Middle frontal gyrus (tissue), 1 donor: ENCODE data around the gene SH3BP1.
"Not testable (repeated sequence)": the region's sequence is repeated elsewhere in the genome, so short reads cannot be mapped to it uniquely, and the experiment has no call there.

Experiments
- DNase-seq: peaks from one replicate; pipeline ENCODE4 v3.0.0-alpha.2; 2015; ENCODE audit warnings: low spot score; ENCODE audit errors: extremely low spot score

The SH3BP1 gene

DNA sequence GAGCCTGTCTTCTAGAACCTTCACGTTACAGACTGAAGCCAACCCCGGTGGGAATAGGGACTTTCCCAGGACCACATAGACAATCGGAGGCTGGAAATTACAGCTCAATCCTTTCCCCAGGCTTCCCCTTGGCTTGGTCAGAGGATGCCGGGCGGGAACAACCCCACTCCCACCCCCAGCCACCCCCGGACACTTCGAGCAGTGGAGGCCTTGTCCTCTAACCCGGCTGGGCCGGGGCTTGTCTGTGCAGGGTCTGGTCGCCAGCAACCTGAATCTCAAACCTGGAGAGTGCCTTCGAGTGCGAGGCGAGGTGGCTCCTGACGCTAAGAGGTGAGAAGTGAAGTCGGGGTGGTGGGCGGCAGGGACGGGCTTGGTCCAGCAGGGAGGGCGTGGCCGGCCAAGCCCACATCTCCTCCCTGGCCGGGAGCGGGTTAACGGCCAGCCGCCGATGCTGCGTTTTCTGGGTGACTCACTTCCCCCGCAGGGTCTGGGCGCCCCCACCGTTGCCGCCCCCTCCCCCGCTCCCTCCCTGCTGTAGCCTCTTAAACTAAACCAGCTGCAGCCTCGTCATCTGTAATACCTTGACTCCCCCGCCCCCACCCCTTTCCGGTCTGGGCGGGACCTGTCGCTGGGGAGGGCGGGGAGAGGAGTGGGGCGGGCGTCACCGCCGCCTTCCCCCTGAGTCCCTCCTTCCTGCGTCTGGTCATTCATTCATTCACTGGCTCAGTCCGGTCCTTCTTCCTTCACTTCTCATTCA lies 37.4 kb downstream of the SH3BP1 start:
- no peak for DNase-seq

DNA sequence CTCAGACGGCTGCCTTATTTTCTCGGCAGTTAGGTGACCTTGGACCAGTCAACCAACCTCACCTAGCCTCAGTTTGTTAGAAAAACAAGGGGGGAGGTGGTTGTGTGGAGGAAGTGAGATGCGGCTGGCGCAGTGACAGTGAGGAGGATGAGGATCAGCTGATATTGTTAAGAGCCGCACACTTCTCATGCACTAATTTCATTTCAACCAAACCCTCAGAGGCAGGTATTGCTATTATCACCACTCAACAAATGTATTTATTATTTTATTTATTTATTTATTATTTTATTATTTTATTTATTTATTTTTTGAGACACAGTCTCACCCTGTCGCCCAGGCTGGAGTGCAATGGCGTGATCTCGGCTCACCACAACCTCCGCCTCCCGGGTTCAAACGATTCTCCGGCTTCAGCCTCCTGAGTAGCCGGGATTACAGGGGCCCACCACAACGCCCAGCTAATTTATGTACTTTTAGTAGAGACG lies 38.1 kb downstream of the SH3BP1 start:
- no peak for DNase-seq

DNA sequence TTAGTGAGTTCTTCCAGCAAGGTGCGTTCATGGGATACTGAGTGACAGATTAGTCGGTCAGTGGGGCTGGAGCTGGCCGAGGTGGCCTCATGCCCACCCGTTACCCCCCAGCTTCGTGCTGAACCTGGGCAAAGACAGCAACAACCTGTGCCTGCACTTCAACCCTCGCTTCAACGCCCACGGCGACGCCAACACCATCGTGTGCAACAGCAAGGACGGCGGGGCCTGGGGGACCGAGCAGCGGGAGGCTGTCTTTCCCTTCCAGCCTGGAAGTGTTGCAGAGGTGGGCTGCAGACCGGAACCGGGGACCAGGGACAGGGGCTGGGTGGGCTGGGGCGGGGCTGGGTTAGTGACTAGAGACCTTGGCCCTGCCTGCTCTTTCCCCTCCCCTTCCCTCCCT lies 38.9 kb downstream of the SH3BP1 start:
- no peak for DNase-seq

DNA sequence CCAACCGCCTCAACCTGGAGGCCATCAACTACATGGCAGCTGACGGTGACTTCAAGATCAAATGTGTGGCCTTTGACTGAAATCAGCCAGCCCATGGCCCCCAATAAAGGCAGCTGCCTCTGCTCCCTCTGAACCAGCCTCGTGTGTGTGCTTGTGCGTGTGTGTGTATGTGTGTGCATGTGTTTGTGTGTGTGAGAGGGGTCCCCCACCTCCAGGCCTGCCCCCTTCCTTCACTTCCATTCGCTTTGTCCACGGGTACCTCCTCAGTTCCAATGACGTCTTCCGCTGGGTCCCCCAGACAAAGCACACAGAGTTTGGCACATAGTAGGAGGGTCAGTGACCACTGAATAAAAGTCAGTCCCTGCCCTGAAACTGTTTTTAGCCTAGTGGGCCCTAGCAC lies 40.2 kb downstream of the SH3BP1 start:
- DNase-seq: no peak

DNA sequence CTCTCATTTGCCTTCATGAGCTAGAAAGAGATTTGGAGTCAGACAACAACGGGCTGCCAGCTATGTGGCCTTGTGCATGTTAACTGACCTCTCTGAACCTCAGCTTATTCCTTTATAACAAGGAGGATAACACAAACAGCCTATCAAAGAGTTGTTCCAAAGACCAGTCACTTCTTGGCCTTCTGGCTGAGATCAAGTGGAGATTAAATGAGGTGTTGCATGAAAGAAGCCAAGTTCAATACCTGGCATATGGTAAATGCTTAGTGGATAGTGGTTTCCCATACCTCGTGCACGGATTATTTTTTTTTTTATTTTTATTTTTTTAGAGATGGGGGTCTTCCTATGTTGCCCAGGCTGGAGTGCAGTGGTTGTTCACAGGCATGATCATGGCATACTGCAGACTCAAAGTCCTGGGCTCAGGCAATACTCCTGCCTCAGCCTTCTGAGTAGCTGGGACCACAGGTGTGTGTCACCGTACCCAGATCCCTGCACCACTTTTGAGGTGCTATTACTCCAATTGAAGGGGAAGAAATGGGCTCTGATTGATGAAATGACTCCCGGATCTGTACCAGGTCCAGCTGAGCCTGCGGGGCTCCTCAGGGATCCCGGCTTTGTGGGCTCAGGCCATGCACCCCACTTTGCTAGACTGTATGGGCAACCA lies 40.9 kb downstream of the SH3BP1 start:
- DNase-seq: no peak

DNA sequence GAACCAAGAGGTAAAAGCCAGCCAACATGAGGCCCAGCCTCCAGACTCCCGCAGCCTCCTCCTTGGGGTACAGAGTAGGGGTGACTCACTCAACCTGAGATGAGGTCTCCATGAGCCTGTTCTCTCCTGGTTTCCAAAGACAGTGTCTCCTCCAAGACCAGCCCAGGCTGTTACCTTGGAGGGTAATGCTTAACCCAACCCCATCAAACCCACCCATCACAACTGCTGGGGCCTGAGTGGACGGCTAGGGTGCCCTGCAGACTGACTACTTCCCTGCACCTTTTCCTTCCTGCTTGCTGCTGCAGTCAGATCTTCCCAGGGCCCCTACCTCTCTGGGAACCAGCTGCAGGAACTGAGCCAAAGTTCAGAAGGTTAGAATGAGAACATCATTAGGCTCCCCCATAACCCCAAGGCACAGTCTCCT lies 41.5 kb downstream of the SH3BP1 start:
- DNase-seq: no peak

DNA sequence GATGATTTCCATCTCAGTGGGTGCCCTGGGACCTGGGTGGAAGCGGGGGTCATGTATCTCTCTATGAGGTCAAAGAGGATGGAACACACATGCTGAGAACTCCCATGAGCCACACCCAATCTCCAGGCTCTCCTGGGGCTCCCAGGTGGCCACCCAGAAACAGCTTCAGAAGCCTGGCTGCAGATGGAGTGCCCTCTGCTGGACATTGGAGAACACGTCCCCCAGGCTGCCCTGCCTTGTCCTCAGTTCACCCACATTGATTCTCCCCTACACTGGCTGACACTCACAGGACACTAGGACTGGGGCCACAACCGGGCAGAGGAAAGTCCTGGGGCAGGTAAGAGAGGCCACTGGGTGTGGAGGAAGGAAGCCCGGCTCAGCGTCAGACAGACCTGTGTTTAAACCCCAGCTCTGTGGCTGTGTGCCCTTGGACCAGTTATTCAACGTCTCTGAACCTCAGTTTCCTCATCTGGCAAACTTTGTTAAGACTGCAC lies 42.1 kb downstream of the SH3BP1 start:
- DNase-seq: no peak

DNA sequence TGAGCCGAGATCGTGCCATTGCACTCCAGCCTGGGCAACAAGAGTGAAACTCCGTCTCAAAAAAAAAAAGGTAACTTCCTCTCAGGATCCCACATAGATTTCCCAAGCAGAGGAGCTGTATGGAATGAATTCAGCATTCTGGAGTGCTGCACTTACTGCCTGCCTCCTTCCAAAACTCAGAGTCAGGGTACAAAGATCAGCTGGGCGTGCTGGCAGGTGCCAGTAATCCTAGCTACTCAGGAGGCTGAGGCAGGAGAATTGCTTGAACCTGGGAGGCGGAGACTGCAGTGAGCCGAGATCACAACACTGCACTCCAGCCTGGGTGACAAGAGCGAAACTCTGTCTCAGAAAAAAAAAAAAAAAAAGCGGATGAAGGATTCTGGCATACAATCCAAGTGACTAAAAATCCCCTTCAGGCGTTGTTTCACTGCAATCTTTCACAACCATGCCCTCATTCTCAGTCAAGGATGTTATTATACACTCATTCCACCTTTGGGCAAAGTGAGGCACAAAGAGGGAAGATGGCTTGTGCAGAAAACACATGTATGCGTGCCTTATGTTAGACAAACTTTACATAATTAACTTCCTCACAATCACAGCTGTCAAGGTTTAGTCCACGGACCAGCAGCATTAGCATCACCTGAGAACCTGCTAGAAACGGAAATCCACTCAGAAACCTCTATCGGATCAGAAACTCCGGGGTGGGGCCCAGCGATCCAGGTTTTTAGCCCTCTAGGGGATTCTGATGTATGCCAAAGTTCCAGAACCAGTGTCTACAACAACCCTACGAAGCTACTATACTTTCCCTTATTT lies 45.5 kb downstream of the SH3BP1 start:
- no peak for DNase-seq

DNA sequence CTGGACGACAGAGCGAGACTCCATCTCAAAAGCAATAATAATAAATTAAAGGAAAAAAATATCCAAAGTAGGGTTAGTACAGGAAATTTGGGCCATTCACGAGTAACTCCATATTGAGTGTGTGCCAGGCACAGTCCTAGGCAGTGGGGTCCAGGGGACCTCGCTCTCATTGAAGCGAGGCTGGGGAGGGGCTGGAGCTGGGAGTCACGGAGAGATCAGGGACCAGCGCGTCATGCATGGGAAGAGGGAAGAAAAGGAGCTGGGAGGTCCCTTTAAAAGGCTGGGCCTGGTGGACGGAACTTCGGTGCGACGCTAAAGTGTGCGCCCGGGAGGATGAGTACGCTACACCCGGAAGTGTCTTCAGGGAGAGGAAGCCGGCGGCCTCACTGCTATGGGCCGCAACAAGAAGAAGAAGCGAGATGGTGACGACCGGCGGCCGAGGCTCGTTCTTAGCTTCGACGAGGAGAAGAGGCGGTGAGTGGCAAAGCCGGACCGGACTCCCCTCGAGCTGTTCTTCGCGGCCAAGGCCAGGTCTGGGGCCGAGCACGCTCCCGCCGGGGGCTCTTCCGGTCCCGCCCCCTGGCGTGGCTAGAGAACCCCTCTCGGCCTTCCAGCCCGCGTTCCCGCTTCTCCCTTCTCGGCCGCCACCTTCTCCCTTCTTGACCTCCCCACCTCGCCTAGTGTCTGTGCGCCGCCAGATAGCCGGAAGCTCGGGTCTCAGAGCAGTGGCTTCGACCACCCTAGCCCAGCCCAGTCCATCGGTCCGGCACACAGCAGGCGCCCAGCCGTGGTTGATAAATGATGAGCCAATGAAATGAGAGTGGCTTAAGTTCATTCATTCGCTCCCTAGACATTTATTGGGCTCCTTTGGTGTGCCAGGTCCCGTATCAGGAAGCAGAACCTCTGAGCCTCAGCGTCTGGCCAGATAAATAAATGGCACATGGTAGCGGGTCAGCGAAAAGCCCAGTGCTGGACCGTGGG lies 46.8 kb downstream of the SH3BP1 start, which contains the start of gene NOL12:
NOL12 (plus strand) TSS at position 342 of the 981 bp plus-strand sequence; CDS start at position 392, 50 bp downstream.
- peak; percentile 76 for DNase-seq

DNA sequence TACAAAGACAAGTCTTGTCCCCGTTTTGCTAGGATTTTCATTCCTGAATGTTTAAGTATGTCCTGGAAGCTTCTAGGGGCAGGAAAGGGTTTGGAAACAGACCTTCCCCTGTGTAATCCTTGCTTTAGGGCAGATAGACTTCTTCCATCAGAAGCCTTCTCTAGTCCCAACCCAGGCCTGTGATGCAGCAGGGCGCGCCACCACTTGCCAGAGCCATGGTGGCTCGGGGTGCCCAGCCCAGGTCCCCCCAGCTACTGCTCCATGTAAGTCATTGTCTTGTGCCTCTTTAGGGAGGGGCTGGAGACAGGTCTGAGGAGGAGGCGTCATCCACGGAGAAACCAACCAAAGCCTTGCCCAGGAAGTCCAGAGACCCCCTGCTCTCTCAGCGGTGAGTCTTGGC lies 50.9 kb downstream of the SH3BP1 start:
- no peak for DNase-seq

DNA sequence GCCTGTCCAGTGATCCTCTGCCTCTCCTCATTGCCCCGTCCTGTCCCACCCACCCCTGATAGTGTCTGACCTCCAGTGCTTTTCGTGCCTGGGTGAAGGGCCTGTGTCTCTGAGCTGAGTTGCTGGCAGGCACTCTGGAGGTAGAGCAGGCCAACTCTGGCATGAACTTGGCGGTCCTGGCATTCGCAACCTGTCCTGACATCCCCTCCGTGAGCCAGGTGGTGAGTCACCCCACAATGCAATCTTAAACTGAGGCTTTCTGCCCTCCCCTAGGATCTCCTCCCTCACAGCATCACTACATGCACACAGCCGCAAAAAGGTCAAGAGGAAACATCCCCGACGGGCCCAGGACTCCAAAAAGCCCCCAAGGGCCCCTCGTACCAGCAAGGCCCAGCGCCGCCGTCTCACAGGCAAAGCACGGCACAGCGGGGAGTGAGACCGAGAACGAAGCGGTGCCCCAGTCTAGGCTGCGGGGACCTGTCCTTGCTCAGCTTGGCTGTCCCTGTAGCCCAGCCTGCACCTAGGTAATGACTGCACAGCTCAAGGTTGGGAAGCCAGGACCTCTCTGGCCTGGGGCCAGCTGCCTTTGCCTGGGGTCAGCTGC lies 51.5 kb downstream of the SH3BP1 start:
- no peak for DNase-seq

DNA sequence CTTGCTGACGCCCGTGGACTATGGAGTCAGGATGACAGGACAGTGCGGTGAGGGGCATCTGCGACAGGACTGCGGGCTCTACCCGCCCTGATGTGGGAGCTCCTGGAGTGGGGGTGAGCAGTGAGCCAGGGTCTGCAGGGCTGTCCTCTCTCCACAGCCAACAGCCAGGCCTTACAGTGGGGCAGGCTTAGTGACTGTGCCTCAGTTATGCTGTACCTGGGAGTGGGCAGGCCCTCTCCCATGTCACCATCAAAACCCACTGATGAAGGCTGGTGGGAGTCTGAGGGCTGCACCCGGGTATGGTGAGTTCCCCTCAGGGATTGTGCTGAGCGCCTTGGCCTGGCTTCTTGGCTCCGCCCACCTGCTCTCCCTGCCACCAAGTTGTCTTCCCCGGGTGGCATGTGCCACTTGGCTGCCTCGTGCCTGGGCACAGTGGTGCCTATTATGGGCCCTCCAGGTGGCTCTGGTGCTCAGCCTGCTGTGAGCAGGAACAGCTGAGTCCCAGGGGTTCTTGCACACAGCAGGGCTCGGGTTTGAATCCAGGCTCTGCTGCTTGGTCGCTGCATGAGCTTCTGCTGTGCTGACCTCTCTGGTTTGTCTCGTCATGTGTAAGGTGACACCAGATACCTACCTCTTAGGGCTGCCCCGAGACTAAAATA lies 53.3 kb downstream of the SH3BP1 start:
- no peak for DNase-seq

DNA sequence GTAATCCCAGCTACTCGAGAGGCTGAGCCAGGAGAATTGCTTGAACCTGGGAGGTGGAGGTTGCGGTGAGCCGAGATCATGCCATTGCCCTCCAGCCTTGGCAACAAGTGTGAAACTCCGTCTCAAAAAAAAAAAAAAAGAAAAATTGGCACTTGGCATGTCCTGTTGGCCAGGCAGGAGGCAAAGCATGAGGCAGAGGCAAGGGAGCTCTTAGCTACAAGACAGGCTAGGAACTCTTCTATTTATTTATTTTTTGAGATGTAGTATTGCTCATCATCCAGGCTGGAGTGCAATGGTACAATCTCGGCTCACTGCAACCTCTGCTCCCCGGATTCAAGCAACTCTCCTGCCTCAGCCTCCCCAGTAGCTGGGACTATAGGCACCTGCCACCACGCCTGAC lies 54.7 kb downstream of the SH3BP1 start:
- DNase-seq: not testable (repeated sequence)

DNA sequence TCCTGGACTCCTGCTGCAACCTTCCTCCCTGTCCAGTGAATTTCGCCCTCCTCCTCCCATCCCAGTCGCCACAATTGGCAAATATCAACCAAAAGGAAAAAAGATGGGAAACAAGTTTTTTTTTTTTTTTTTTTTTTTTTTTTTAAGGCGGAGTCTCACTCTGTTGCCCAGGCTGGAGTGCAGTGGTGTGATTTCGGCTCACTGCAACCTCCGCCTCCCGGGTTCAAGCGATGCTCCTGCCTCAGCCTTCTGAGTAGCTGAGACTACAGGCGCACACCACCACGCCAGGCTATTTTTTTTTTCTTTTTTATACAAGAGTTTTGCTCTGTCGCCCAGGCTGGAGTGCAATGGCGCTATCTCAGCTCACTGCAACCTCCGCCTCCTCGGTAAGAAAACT lies 56.8 kb downstream of the SH3BP1 start:
- not testable (repeated sequence) for DNase-seq

DNA sequence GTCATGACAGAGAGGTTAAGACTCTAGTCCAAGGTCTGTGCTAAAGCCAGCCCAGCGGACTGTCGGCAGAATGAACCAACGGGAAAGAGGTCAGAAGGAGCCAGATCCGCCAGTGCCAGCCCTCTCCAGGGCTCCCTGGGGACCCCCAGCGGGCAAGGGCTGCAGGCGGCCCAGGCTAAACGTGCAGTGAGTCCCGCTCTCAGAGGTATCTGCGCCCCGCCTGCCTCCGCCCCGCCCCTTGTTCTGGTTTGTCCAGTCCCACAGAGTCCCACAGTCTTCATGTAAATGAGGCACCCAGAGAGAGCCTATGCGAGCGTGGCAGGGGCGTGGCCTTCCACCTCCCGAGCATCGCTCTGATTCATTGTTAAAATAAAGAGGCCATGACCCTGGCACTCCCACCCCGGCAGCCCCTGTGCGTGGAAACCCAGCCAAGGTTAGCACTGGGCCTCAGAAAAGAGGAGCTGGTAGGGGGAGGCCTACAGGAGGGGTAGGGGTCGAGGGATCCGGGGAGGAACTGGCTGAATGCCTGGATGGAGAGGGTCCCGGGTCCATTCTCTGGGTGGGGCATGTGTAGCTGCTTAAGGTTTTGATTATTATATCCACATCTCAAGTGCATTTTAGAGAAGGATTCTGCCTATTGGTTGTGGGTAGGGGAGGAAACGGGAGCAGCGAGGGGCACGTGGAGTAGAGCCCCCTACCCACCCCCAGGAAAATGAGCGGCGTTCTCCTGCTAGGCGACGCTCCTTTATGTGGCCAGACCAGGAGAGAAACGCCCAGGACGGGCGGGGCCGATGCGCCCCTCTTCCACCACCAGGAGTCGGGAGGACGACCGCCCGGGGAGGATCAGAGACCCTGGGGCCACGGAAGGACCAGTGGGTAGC lies 57.4 kb downstream of the SH3BP1 start, which contains the start of gene TRIOBP:
TRIOBP (plus strand) TSS at position 392 of the 881 bp plus-strand sequence. CDS start 4,318 bp downstream, outside the sequence.
- peak; percentile 3 for DNase-seq

DNA sequence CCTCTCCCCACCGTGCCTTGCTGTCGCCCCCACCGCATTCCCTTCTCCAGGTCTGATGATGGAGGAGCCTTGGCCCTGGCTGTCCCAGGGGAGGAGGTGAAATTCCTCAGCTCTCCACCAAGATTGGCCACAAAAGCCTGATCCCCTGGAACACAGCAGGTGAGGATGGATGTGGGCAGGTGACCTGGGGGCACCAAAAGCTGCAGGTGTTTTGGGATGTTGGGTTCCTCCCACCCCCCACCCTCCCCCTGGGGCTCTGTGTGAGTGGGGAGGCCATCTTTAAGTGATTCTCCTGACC lies 58.0 kb downstream of the SH3BP1 start:
- no peak for DNase-seq

DNA sequence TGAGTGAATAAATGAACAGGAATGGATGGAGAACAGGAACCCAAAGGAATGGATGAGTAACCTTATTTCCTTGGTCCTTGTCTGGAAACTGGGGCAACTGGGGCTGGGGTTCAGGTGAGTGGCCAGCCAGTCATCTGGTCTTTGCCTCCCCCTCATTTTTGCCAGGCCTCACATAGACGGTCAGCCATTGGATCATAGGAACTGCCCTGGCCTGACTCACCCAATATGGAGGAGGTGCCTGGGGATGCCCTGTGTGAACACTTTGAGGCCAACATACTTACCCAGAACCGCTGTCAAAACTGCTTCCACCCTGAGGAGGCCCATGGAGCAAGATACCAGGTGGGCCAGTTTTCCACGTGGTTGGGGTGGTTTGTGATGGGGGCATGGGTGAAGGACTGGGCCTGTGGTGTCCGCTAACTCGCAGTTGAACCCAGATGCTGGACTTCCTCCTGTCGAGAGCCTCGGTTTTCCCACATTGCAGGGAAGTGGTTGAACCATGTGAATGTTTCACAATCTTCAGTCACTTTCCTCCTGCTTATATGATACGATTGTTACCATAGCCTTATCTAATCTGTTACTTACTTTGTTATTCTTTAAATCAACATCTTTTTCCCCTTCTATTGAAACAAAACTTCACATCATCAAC lies 61.8 kb downstream of the SH3BP1 start:
- no peak for DNase-seq

DNA sequence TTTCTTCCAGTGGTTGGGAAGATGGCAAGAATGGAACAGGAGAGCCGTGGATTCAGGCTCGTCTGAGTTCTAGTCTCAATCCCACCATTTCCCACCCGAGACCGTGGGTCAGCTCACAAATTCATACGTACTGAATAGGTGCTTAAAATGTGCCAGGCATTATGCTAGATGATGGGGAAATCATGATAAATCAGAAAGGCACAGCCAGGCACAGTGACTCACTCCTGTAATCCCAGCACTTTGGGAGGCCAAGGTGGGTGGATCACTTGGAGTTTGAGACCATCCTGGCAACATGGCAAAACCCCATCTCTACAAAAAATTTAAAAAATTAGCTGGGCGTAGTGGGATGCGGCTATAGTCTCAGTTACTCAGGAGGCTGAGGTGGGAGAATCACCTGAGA lies 64.4 kb downstream of the SH3BP1 start:
- DNase-seq: no peak
